ENCODE data around the gene GNAS-AS1.
"Not testable (repeated sequence)": the region's sequence is repeated elsewhere in the genome, so short reads cannot be mapped to it uniquely, and the experiment has no call there.

DNA sequence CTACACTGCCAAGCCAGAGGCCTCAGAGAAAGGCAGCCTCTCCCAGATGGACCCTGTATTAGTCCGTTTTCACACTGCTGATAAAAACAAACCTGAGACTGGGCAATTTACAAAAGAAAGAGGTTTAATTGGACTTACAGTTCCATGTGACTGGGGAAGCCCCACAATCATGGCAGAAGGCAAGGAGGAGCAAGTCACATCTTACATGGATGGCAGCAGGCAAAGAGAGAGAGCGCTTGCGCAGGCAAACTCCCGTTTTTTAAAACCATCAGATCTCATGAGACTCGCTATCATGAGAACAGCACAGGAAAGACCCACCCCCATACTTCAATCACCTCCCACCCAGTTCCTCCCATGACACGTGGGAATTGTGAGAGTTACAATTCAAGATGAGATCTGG, 30.2 kb downstream of the GNAS-AS1 start:
- TF ChIP-seq CTCF (IDR thresholded peaks at IDR 0.05); ZFX (IDR thresholded peaks at IDR 0.05; ENCODE audit: borderline replicate concordance): not testable (repeated sequence)
